Immature natural killer cell (primary cell): ENCODE measurements around the gene C5orf63. TPM values are rescaled to one million over a fixed set of nuclear protein-coding genes. Genes with fewer than 3 reads are reported as not detected.
A peak's percentile ranks its signal among the peaks of the same experiment; 100 is the strongest.
"Not testable (repeated sequence)": the region's sequence is repeated elsewhere in the genome, so short reads cannot be mapped to it uniquely, and the experiment has no call there.

ENCODE experiments used
- DNase-seq, 3 donors: peaks; one replicate each; pipeline ENCODE4 v3.0.0; 2022; ENCODE audit warnings: mixed read lengths in 1 of 3
- H3K27ac Mint-ChIP-seq, 6 donors: one replicate each; pipeline ENCODE4 v1.8.0; 2020; ENCODE audit warnings: mixed read lengths in 6 of 6, mild to moderate bottlenecking in 5 of 6, inconsistent platforms in 4 of 6, moderate library complexity in 3 of 6
- H3K27me3 Mint-ChIP-seq, 3 donors: one replicate each; pipeline ENCODE4 v1.8.0; 2020 to 2021; ENCODE audit warnings: low read depth in 3 of 3, mild to moderate bottlenecking in 3 of 3, mixed read lengths in 3 of 3, moderate library complexity in 3 of 3, inconsistent platforms in 1 of 3
- H3K36me3 Mint-ChIP-seq, 3 donors: one replicate each; pipeline ENCODE4 v1.8.0; 2020; ENCODE audit warnings: mixed read lengths in 3 of 3, inconsistent platforms in 2 of 3, mild to moderate bottlenecking in 2 of 3
- H3K4me1 Mint-ChIP-seq, 2 donors: one replicate each; pipeline ENCODE4 v1.8.0; 2020; ENCODE audit warnings: inconsistent platforms in 2 of 2, mild to moderate bottlenecking in 2 of 2, mixed read lengths in 2 of 2, moderate library complexity in 1 of 2
- H3K4me3 Mint-ChIP-seq, 5 donors: one replicate each; pipeline ENCODE4 v1.8.0; 2020; ENCODE audit warnings: mild to moderate bottlenecking in 5 of 5, mixed read lengths in 5 of 5, inconsistent platforms in 3 of 5, moderate library complexity in 3 of 5
- H3K9me3 Mint-ChIP-seq, 6 donors: one replicate each; pipeline ENCODE4 v1.8.0; 2020; ENCODE audit warnings: mild to moderate bottlenecking in 6 of 6, mixed read lengths in 6 of 6, inconsistent platforms in 4 of 6, moderate library complexity in 3 of 6
- polyA plus RNA-seq, 3 donors: library from polyadenylated mRNA; unstranded; fragments of 300-500 nt; fragmentation: Illumina TruSeq; gene quantifications; one replicate each; pipeline ENCODE4 v1.2.3, GENCODE V29; 2021

The C5orf63 gene
- polyA plus RNA-seq, 3 donors from 2014 or later: 9.0 to 12.5 (median 9.3) TPM

- H3K36me3 Mint-ChIP-seq: no peaks in the 10 kb centered on the region
These were observed 53.4 kb downstream of the C5orf63 start for GRCh38 chr5:127019928-127020327.

GRCh38 chr5:127016722-127017121, 56.6 kb downstream of the C5orf63 start:
- not testable (repeated sequence) for H3K4me1 Mint-ChIP-seq, H3K9me3 Mint-ChIP-seq, H3K27ac Mint-ChIP-seq, H3K27me3 Mint-ChIP-seq, DNase-seq, H3K36me3 Mint-ChIP-seq, H3K4me3 Mint-ChIP-seq

More at GRCh38 chr5:127019928-127020327, 53.4 kb downstream of the C5orf63 start:
- peaks cover 0 to 2% (median 0%) of the 10 kb centered on the region in 6 donors for H3K9me3 Mint-ChIP-seq
- peaks cover 0 to 10% (median 1%) of the 10 kb centered on the region in 3 donors for H3K27me3 Mint-ChIP-seq
- H3K4me3 Mint-ChIP-seq: no peak overlapping the region
- H3K27ac Mint-ChIP-seq: no peak overlapping the region
- no peaks in the 10 kb centered on the region for H3K4me1 Mint-ChIP-seq
- DNase-seq: no peak

DNA sequence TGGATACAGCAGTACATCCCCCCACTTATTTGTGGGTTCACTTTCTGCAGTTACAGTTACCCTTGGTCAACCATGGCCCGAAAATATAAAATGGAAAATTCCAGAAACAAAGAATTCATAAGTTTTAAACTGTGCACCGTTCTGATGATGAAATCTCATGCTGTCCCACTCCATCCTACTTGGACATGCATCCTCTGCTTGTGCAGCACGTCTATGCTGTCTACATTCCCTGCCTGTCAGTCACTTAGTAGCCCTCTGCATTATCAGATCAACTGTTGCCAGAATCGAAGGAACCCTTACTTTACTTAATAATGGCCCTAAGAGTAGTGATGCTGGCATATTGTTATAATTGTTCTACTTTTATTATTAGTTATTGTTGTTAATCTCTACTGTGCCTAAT, 57.6 kb downstream of the C5orf63 start:
- H3K27me3 Mint-ChIP-seq: peaks cover 0 to 4% (median 0%) of the 10 kb centered on the region in 3 donors
- DNase-seq: no peak
- H3K36me3 Mint-ChIP-seq: no peaks in the 10 kb centered on the region
- peaks cover 11 to 12% of the 10 kb centered on the region in 2 donors for H3K4me1 Mint-ChIP-seq
- H3K4me3 Mint-ChIP-seq: no peak overlapping the region
- peaks cover 0 to 2% (median 0%) of the 10 kb centered on the region in 6 donors for H3K9me3 Mint-ChIP-seq
- no peak overlapping the region for H3K27ac Mint-ChIP-seq

GRCh38 chr5:127014573-127014972, 58.7 kb downstream of the C5orf63 start:
- Mint-ChIP-seq H3K4me3 (no peak overlapping the region), H3K9me3 (peaks cover 0 to 2% (median 0%) of the 10 kb centered on the region in 6 donors), H3K27ac (no peak overlapping the region), H3K4me1 (peaks cover 11 to 12% of the 10 kb centered on the region in 2 donors), H3K27me3 (peaks cover 0 to 4% (median 0%) of the 10 kb centered on the region in 3 donors), H3K36me3 (no peaks in the 10 kb centered on the region)
- no peak for DNase-seq

- Mint-ChIP-seq H3K4me1 (peaks cover 11 to 12% of the 10 kb centered on the region in 2 donors), H3K36me3 (no peaks in the 10 kb centered on the region), H3K4me3 (no peak overlapping the region), H3K27me3 (peaks cover 0 to 4% (median 0%) of the 10 kb centered on the region in 3 donors), H3K9me3 (peaks cover 0 to 2% (median 0%) of the 10 kb centered on the region in 6 donors), H3K27ac (no peak overlapping the region)
- DNase-seq: no peak
These were observed 59.9 kb downstream of the C5orf63 start for GRCh38 chr5:127013407-127013806.

DNA sequence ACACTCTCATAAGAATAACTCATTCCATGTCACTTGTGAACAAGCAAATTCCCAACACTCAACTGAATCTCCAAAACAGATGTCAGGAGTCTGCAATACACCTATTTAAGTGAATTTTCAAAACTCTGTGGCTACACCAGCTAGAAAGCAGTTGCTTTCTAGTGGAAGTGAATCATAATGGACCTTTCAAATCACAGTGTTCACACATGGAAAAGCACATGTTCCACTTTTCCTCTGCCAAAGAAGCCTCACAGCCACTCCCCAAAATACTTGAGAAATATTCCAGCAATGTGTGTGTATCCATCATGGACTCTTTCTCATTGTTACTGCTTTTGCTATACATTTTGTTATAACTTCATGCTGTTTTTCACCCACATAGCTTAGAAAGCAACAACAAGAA, 60.4 kb downstream of the C5orf63 start:
- Mint-ChIP-seq H3K4me1 (peaks cover 11 to 12% of the 10 kb centered on the region in 2 donors), H3K36me3 (no peaks in the 10 kb centered on the region), H3K27ac (no peak overlapping the region), H3K9me3 (peaks cover 0 to 2% (median 0%) of the 10 kb centered on the region in 6 donors), H3K4me3 (no peak overlapping the region), H3K27me3 (peaks cover 0 to 2% (median 0%) of the 10 kb centered on the region in 3 donors)
- no peak for DNase-seq

DNA sequence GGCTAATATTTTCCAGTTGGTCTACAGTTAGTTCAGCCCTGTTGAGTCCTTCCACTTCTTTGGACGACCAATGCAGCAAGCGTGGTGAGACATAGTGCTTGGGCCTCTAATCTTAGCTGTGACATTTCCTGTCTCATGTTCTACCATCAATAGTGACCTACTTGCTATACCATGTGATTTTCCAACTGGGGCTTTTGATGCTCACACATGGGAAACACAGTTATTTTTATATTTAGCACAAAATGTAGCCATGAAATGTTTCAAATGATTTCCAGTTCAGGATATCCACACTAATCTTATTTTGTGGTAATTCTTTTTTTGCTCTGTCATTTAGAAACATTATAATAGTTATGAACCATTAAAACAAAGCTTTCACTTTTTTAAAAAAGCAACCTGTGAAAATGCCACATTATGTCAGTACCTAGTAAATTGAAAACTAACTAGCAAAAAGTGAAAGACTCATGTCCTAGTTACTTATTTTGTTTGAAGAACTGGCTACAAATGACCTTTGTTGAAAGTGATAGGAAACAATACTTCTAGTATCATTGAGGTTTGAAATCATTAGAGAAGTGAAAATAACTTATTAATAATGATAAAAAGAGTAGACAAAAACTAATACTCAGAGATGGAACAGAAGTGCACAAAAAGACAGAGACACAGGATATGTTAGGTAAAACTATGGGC, 61.2 kb downstream of the C5orf63 start:
- peaks cover 0 to 2% (median 0%) of the 10 kb centered on the region in 3 donors for H3K27me3 Mint-ChIP-seq
- no peak overlapping the region for H3K4me3 Mint-ChIP-seq
- H3K36me3 Mint-ChIP-seq: no peaks in the 10 kb centered on the region
- peak overlapping the region in 4 of 6 donors; percentile 33 to 79 (median 60) for H3K27ac Mint-ChIP-seq
- peak in 2 of 3 donors; percentile 12 to 15 for DNase-seq
- H3K4me1 Mint-ChIP-seq: peaks cover 12% of the 10 kb centered on the region in 2 donors
- peaks cover 0 to 2% (median 0%) of the 10 kb centered on the region in 6 donors for H3K9me3 Mint-ChIP-seq

DNA sequence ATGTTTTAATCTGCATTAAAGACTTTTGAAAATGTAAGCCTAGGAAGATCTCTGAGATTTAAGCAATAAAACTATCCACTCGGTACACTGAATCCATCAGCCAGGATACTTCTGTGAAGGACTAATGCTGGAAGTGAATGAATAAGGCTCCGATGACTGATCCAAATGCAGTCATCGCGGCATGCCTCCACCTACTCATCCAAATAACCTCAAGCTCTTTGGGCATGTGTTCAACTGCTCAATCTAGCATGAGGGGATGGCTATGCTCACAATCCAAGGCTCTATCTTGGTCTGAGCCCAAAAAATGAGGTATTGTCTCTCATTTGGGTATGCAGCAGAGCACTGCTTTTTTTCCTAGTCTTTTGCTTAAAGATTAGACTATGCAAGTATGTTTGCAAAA, 62.1 kb downstream of the C5orf63 start:
- Mint-ChIP-seq H3K4me3 (no peak overlapping the region), H3K36me3 (no peaks in the 10 kb centered on the region), H3K9me3 (no peaks in the 10 kb centered on the region), H3K4me1 (peaks cover 15 to 20% of the 10 kb centered on the region in 2 donors), H3K27me3 (no peaks in the 10 kb centered on the region), H3K27ac (peak overlapping the region in 1 of 6 donors; percentile 64)
- no peak for DNase-seq

DNA sequence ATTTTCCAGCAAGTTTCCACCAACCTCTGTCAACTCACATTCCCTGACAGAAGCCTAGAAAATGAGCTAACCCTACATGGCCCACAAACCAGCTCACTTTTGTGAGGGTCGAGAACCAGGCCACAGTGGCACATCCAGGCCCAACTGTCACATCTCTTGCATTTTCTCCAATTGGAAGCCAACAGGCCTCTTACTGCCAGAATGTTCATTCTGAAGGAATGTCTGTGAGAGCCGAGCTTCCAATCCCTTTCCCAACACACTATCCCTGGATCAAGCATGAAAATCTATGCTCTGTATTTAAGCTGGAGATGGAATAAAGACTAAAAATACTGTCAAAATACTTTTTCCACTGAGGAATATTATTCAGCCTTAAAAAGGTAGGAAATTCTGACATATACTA, 62.9 kb downstream of the C5orf63 start:
- Mint-ChIP-seq H3K4me1 (peaks cover 15 to 20% of the 10 kb centered on the region in 2 donors), H3K4me3 (no peak overlapping the region), H3K27ac (no peak overlapping the region), H3K9me3 (no peaks in the 10 kb centered on the region), H3K36me3 (no peaks in the 10 kb centered on the region), H3K27me3 (no peaks in the 10 kb centered on the region)
- no peak for DNase-seq

DNA sequence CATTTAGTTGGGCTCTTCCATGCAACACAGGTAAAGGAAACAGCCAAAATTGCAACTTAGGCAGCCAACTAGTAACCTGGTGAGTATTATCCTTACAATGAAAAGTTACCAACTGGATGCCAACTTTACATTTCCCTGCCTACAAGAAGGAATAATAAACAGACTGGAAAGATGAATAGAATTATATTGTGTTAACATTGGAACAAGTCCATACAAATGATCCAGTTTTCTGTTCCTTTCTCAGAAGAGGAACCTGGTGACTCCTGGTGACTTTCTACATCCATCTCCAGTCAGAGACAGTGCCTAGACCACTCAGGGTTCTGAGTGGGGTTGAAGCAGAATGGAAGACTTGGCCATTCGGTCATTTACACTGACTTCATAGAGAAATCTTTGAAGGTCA, 63.5 kb downstream of the C5orf63 start:
- Mint-ChIP-seq H3K9me3 (no peaks in the 10 kb centered on the region), H3K4me3 (no peak overlapping the region), H3K27ac (no peak overlapping the region), H3K36me3 (no peaks in the 10 kb centered on the region), H3K4me1 (peaks cover 15 to 20% of the 10 kb centered on the region in 2 donors), H3K27me3 (no peaks in the 10 kb centered on the region)
- DNase-seq: no peak

DNA sequence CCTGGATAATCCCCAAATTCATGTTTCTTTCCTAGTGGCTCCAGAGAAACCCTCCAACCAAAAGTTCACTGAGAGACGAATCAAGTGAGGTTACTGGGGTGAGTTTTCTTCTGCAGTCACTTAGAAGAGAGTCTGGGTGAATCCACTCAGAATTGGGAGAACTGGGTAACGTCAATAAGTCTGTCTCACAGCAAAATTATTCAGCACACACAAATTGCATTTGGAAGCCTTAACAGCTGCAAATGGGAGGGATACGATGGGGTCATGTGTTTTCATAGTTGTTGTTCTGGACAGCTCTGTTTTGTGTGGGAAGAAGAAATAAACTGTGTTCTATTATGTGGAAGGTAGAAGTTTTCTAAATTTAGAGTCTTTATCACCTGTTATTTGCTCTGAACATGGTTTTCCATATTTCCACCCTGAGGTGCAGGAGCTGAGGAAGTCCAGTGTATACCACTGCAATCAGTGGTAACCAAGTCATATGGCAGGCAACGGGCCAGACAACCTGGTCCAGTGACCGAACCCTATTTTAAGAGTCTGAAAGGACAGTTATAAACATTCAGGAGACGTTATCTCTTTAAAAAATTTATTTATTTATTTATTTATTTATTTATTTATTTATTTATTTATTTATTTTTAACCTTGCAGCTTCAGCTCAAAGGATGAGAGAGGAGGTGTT, 64.9 kb downstream of the C5orf63 start:
- H3K27ac Mint-ChIP-seq: no peak overlapping the region
- peaks cover 14 to 20% of the 10 kb centered on the region in 2 donors for H3K4me1 Mint-ChIP-seq
- H3K27me3 Mint-ChIP-seq: no peaks in the 10 kb centered on the region
- H3K36me3 Mint-ChIP-seq: no peaks in the 10 kb centered on the region
- H3K4me3 Mint-ChIP-seq: no peak overlapping the region
- no peaks in the 10 kb centered on the region for H3K9me3 Mint-ChIP-seq
- no peak for DNase-seq

DNA sequence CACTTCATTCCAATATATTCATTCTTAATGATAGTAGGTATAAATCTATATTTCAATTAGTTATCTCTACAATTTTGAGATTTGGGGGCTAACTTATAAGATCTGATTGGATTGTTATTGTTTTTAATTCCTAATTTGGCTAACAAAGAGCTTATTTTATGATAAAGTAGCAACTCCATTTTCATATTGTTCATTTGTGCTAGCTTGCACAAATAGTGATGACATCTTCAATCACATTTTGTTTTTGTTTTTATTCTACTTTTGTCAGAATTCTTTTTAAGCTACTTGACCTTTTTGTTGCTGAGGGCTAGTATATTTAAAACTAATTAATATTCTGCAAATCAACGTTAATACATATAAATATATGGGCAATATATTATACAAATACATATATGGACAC, 65.8 kb downstream of the C5orf63 start:
- no peak overlapping the region for H3K4me3 Mint-ChIP-seq
- H3K27me3 Mint-ChIP-seq: peaks cover 0 to 3% (median 0%) of the 10 kb centered on the region in 3 donors
- H3K27ac Mint-ChIP-seq: no peak overlapping the region
- H3K9me3 Mint-ChIP-seq: no peaks in the 10 kb centered on the region
- no peak for DNase-seq
- peaks cover 13 to 20% of the 10 kb centered on the region in 2 donors for H3K4me1 Mint-ChIP-seq
- no peaks in the 10 kb centered on the region for H3K36me3 Mint-ChIP-seq

DNA sequence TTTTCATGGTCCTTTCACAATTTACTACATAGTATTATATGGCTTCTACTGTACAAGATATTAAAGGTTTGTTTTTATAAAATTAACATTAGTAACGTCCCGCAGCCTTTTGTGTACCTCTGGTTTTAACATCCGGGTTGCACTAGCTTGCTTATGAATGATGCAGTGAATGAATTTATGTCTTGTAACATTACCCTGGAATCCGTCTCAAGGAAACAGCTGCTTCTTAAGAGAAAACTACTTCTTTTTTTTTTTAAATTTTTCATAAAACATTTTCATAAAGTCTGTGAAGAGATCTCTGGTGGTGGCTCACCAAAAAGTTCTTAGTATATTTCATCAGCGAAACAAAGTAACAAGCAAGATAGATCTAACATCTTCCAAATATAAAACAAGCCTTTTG, 66.6 kb downstream of the C5orf63 start:
- DNase-seq: no peak
- peaks cover 0 to 2% (median 0%) of the 10 kb centered on the region in 3 donors for H3K36me3 Mint-ChIP-seq
- no peaks in the 10 kb centered on the region for H3K9me3 Mint-ChIP-seq
- peak overlapping the region in 1 of 6 donors; percentile 46 for H3K27ac Mint-ChIP-seq
- H3K4me3 Mint-ChIP-seq: peak overlapping the region in 1 of 5 donors; percentile 3
- H3K4me1 Mint-ChIP-seq: peaks cover 7 to 15% of the 10 kb centered on the region in 2 donors
- peaks cover 0 to 3% (median 0%) of the 10 kb centered on the region in 3 donors for H3K27me3 Mint-ChIP-seq

- not testable (repeated sequence) for H3K27ac Mint-ChIP-seq, H3K4me1 Mint-ChIP-seq, H3K4me3 Mint-ChIP-seq, H3K9me3 Mint-ChIP-seq, DNase-seq, H3K36me3 Mint-ChIP-seq, H3K27me3 Mint-ChIP-seq
These were observed 68.0 kb downstream of the C5orf63 start for GRCh38 chr5:127005282-127005681.
